ENCODE data around the gene CDCP1. TPM values are rescaled to one million over a fixed set of nuclear protein-coding genes. Genes with fewer than 3 reads are reported as not detected.

The CDCP1 gene
- total and polyA plus RNA-seq, 8 donors: 4.1 to 24.5 (median 8.1) TPM

DNA sequence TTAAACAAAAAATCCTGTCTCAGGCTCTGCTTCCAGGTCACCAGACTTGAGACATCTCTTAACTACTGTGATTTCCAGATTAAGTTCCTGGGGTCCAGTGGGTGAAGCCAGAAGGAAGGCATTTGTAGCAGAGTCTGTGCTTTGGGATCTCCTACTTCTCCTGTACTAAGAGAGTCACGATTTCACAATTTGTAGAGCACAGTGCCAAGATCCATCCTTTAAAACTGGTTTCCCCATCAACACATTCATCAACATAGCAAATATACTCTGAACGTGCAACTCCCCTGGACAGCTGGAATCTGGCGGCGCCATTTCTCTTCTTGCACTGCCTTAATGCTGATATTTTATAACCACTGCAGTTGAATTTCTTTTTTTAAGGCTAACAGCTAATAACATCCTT, 33.2 kb downstream of the CDCP1 start:
- TF ChIP-seq, protein P1, sequence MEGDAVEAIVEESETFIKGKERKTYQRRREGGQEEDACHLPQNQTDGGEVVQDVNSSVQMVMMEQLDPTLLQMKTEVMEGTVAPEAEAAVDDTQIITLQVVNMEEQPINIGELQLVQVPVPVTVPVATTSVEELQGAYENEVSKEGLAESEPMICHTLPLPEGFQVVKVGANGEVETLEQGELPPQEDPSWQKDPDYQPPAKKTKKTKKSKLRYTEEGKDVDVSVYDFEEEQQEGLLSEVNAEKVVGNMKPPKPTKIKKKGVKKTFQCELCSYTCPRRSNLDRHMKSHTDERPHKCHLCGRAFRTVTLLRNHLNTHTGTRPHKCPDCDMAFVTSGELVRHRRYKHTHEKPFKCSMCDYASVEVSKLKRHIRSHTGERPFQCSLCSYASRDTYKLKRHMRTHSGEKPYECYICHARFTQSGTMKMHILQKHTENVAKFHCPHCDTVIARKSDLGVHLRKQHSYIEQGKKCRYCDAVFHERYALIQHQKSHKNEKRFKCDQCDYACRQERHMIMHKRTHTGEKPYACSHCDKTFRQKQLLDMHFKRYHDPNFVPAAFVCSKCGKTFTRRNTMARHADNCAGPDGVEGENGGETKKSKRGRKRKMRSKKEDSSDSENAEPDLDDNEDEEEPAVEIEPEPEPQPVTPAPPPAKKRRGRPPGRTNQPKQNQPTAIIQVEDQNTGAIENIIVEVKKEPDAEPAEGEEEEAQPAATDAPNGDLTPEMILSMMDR (IDR thresholded peaks at IDR 0.05): no peak
- no peak for TF ChIP-seq EP300 (IDR thresholded peaks at IDR 0.05)
- peak in 2 of 3 donors; percentile 11 to 37 for TF ChIP-seq POLR2AphosphoS5 (IDR thresholded peaks at IDR 0.05)
- no peak for DNase-seq
- H3K27me3 ChIP-seq: no peaks in the 10 kb centered on the region
- intact Hi-C loops (cut with DNase I; ENCODE audit: low total_unique reads): no loop called here
- H3K9me3 ChIP-seq: no peaks in the 10 kb centered on the region
- H3K27ac ChIP-seq: peak overlapping the region in 4 of 5 donors; percentile 58 to 70 (median 64)
- peaks cover 0 to 36% (median 10%) of the 10 kb centered on the region in 4 donors for H3K36me3 ChIP-seq
- H3K4me3 ChIP-seq: no peak overlapping the region
- H3K4me1 ChIP-seq: peaks cover 1 to 43% (median 19%) of the 10 kb centered on the region in 4 donors
- WGBS, 5 donors: 31 to 63% (median 43%) methylated on average over 4 of the region's 4 CpGs

DNA sequence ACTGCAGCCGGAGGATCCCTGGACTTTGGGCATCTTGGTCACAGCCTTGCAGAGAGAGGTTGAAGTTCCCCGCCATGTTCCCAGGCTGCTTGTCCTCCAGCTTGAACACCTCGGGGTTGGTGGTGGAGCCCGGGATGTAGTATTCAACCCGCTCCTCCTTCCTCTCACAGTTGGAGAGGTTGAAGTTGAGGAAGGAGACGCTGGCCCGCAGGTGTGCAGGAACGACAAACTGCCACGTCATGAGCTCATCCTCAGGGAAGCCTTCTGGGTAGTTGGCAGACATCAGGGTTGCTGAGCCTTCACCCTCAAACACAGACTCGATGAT, 35.7 kb downstream of the CDCP1 start:
- no peak for DNase-seq
- Histone ChIP-seq H3K9me3 (no peaks in the 10 kb centered on the region), H3K4me3 (no peak overlapping the region), H3K27me3 (no peaks in the 10 kb centered on the region), H3K36me3 (peaks cover 0 to 57% (median 25%) of the 10 kb centered on the region in 4 donors), H3K27ac (peak overlapping the region in 3 of 5 donors; percentile 10 to 61 (median 60)), H3K4me1 (peaks cover 0 to 48% (median 19%) of the 10 kb centered on the region in 4 donors)
- intact Hi-C loops (cut with DNase I; ENCODE audit: low total_unique reads): no loop called here
- TF ChIP-seq, protein P1 (IDR thresholded peaks at IDR 0.05): no peak
- TF ChIP-seq POLR2AphosphoS5 (IDR thresholded peaks at IDR 0.05) (no peak), EP300 (IDR thresholded peaks at IDR 0.05) (no peak), POLR2A (IDR thresholded peaks at IDR 0.05) (no peak)
- WGBS, 5 donors: 80 to 98% (median 91%) methylated on average over 10 of the region's 10 CpGs

DNA sequence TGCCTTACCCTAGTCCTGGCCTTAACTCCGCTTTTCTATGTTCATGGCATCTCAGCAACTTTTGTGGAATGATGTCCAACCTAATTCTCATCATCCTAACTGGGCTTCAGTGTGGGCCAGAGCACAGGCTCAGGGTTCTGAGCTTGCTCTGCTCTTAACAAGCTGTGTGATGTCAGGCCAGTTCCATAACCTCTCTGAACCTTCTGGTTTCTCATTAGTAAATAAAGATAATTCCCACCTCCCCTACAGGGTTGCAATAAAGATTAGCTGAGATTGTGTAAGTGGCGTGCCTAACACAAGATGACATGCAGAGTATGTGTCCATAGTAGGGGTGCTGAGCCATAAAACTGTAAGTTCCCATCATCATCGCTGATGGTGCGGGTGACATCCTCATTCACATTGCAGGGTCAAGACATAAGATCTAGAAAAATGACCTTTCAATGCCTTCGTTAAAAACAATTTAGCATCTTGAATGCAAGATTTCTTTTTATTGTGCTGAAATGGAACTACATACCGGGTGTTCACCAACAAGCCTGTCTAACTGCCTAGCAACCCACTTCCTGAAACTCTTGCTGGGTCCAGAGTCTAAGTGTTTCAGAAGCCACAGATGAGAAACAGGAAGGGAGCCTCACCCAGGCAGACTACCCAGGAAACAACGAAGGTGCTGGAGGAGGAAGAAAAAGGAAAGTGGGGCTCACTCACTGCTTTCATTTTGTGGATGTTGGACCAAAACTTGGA, 36.2 kb downstream of the CDCP1 start:
- Histone ChIP-seq H3K4me1 (peaks cover 0 to 48% (median 19%) of the 10 kb centered on the region in 4 donors), H3K9me3 (no peaks in the 10 kb centered on the region), H3K36me3 (peaks cover 0 to 57% (median 25%) of the 10 kb centered on the region in 4 donors), H3K27ac (peak overlapping the region in 2 of 5 donors; percentile 60 to 61), H3K27me3 (no peaks in the 10 kb centered on the region), H3K4me3 (no peak overlapping the region)
- TF ChIP-seq EP300 (IDR thresholded peaks at IDR 0.05) (no peak), POLR2A (IDR thresholded peaks at IDR 0.05) (no peak), POLR2AphosphoS5 (IDR thresholded peaks at IDR 0.05) (peak in 1 of 3 donors; percentile 27)
- peak in 1 of 2 donors; percentile 84 for DNase-seq
- intact Hi-C loops (cut with DNase I; ENCODE audit: low total_unique reads): no loop called here
- WGBS, 5 donors: 62 to 69% (median 66%) methylated on average over 7 of the region's 7 CpGs

GRCh38 chr3:45106874-45107273, 39.3 kb downstream of the CDCP1 start:
- no peaks in the 10 kb centered on the region for H3K27me3 ChIP-seq
- intact Hi-C loops (cut with DNase I; ENCODE audit: low total_unique reads): no loop called here
- H3K4me3 ChIP-seq: no peak overlapping the region
- H3K27ac ChIP-seq: no peak overlapping the region
- H3K4me1 ChIP-seq: peaks cover 0 to 23% (median 5%) of the 10 kb centered on the region in 4 donors
- no peaks in the 10 kb centered on the region for H3K9me3 ChIP-seq
- peaks cover 0 to 68% (median 25%) of the 10 kb centered on the region in 4 donors for H3K36me3 ChIP-seq
- TF ChIP-seq POLR2AphosphoS5 (IDR thresholded peaks at IDR 0.05) (no peak), EP300 (IDR thresholded peaks at IDR 0.05) (no peak), POLR2A (IDR thresholded peaks at IDR 0.05) (no peak)
- TF ChIP-seq, protein P1 (IDR thresholded peaks at IDR 0.05): no peak
- WGBS, 5 donors: 94 to 100% (median 97%) methylated on average over 2 of the region's 2 CpGs
- no peak for DNase-seq

Data from stomach (tissue), 9 donors.